K562 (cell line): ENCODE measurements around the gene CLIC5. TPM values are rescaled to one million over a fixed set of nuclear protein-coding genes. Genes with fewer than 3 reads are reported as not detected.

Source experiments
- ATAC-seq: fragments of 200-7000 bp; cut with Tn5 transposase; 3 replicates; pipeline ENCODE4 v1.9.1; 2020; ENCODE audit warnings: moderate library complexity
- BruUV-seq: library from RNA; stranded (reverse); fragments of 400-500 nt; replicated peaks from 2 replicates; lab custom pipeline; 2021; lab: Mats Ljungman, UMichigan
- CTCF ChIA-PET: fragments of 300-600 bp; formaldehyde crosslinking; extraction: SDS; loops from one replicate; lab custom pipeline; 2021; ENCODE audit warnings: low intra/inter-chr PET ratio; lab: Yijun Ruan, JAX
- POLR2A ChIA-PET: fragments of 300-600, 350-650 bp; sonication (Branson Sonifier 250); formaldehyde crosslinking; extraction: SDS; loops from one replicate; lab custom pipeline; 2021; ENCODE audit warnings: antibody characterized with exemption, inconsistent platforms; lab: Yijun Ruan, JAX
- DNase-seq, 4 experiments: peaks; one replicate each; pipeline versions ENCODE4 v3.0.0 to v3.0.0-alpha.2; 2011 to 2018; ENCODE audit warnings: low spot score in 3 of 4, mixed read lengths in 3 of 4; ENCODE audit errors: extremely low read depth in 1 of 4
- FAIRE-seq: peaks from 2 replicates; lab custom pipeline; 2011; peaks lifted over from hg19 to GRCh38; lab: Jason Lieb, UNC
- H2AFZ ChIP-seq: 2 replicates; pipeline ENCODE4 v1.6.0; 2011; ENCODE audit warnings: low read depth, low read length, control low read depth, inconsistent platforms
- H3K27ac ChIP-seq: fragments of 200-600 bp; 3 replicates; pipeline ENCODE4 v1.8.0; 2011; ENCODE audit warnings: low read depth, mild to moderate bottlenecking, control low read depth, inconsistent platforms, low read length, moderate library complexity, mixed read lengths; ENCODE audit errors: extremely low read depth
- H3K27me3 ChIP-seq, 2 experiments: fragments of 300-600 bp in 1 of 2; 2 replicates in 1 of 2; 3 replicates in 1 of 2; pipeline versions ENCODE4 v1.6.0 to v1.8.0; 2011; ENCODE audit warnings: inconsistent platforms in 2 of 2, low read length in 2 of 2, mild to moderate bottlenecking in 1 of 2, mixed read lengths in 1 of 2, moderate library complexity in 1 of 2; ENCODE audit not compliant: control insufficient read depth in 2 of 2, insufficient read depth in 2 of 2
- H3K36me3 ChIP-seq: fragments of 300-600 bp; 3 replicates; pipeline ENCODE4 v1.8.0; 2011; ENCODE audit warnings: mild to moderate bottlenecking, low read length, inconsistent platforms; ENCODE audit not compliant: control insufficient read depth, insufficient read depth
- H3K4me1 ChIP-seq, 2 experiments: fragments of 200-600 bp in 1 of 2; replicated peaks in 1 of 2; 2 replicates in 1 of 2; 3 replicates in 1 of 2; pipeline versions ENCODE4 v1.5.1 to v1.8.0; 2011; ENCODE audit warnings: inconsistent platforms in 2 of 2, low read length in 2 of 2, mild to moderate bottlenecking in 1 of 2, mixed read lengths in 1 of 2, moderate library complexity in 1 of 2; ENCODE audit not compliant: control insufficient read depth in 2 of 2, insufficient read depth in 2 of 2
- H3K4me2 ChIP-seq: 2 replicates; pipeline ENCODE4 v1.6.1; 2011; ENCODE audit warnings: low read length, control low read depth, inconsistent platforms, mixed read lengths; ENCODE audit not compliant: insufficient read depth
- H3K4me3 ChIP-seq: fragments of 200-600 bp; sonication (generic), shearing (Covaris generic); 2 replicates; pipeline ENCODE4 v1.5.1; 2016; ENCODE audit warnings: control low read depth, inconsistent platforms
- H3K79me2 ChIP-seq: fragments of 200-600 bp; 3 replicates; pipeline ENCODE4 v1.8.0; 2011; ENCODE audit warnings: low read length, inconsistent platforms; ENCODE audit not compliant: control insufficient read depth, insufficient read depth
- H3K9ac ChIP-seq, 2 experiments: 2 replicates each; pipeline versions ENCODE4 v1.6.0 to v1.6.1; 2011; ENCODE audit warnings: low read depth in 2 of 2, low read length in 2 of 2, control low read depth in 1 of 2, inconsistent platforms in 1 of 2, mild to moderate bottlenecking in 1 of 2, mixed read lengths in 1 of 2; ENCODE audit not compliant: insufficient read depth in 1 of 2
- H3K9me1 ChIP-seq: one replicate; pipeline ENCODE4 v1.6.0; 2011; ENCODE audit warnings: inconsistent platforms, mild to moderate bottlenecking, low read length, moderate library complexity; ENCODE audit not compliant: control insufficient read depth, insufficient read depth
- H3K9me3 ChIP-seq: replicated peaks from 2 replicates; pipeline ENCODE4 v1.5.1; 2011; ENCODE audit warnings: low read depth, low read length, inconsistent platforms; ENCODE audit not compliant: control insufficient read depth, insufficient read depth
- H4K20me1 ChIP-seq: replicated peaks from 2 replicates; pipeline ENCODE4 v1.6.1; 2011; ENCODE audit warnings: low read length, inconsistent platforms, mixed read lengths; ENCODE audit not compliant: control insufficient read depth, insufficient read depth
- CBFA2T2 ChIP-seq: fragments of 450-650 bp; conservative IDR thresholded peaks from 2 replicates; pipeline ENCODE4 v1.6.1; 2017; ENCODE audit warnings: mild to moderate bottlenecking
- GATAD2B ChIP-seq: fragments of 450-650 bp; IDR thresholded peaks from 2 replicates; pipeline ENCODE4 v1.6.1; 2017; ENCODE audit warnings: mild to moderate bottlenecking, borderline replicate concordance
- GMEB1 ChIP-seq: fragments of 250-450 bp; sonication (Bioruptor Pico); IDR thresholded peaks from 2 replicates; pipeline ENCODE4 v1.4.0; 2020; ENCODE audit warnings: mild to moderate bottlenecking
- GTF2E2 ChIP-seq: fragments of 200-800 bp; sonication (Bioruptor generic); IDR thresholded peaks from 2 replicates; pipeline ENCODE4 v1.6.1; 2016; ENCODE audit warnings: missing genetic modification characterization, missing compliant biosample characterization
- HDAC8 ChIP-seq: fragments of 450-650 bp; IDR thresholded peaks from 2 replicates; pipeline ENCODE4 v1.6.1; 2016; ENCODE audit warnings: mild to moderate bottlenecking, missing genetic modification characterization, moderate library complexity, missing compliant biosample characterization
- NR4A1 ChIP-seq, 2 experiments: fragments of 250-450 bp in 1 of 2; fragments of 450-650 bp in 1 of 2; sonication (Bioruptor Pico) in 1 of 2; IDR thresholded peaks; 2 replicates each; pipeline versions ENCODE4 v1.4.0 to v1.6.1; 2016 to 2020; ENCODE audit warnings: mild to moderate bottlenecking in 2 of 2, missing compliant biosample characterization in 1 of 2, missing genetic modification characterization in 1 of 2, moderate library complexity in 1 of 2
- RBFOX2 ChIP-seq: fragments of 200-400 bp; formaldehyde crosslinking; IDR thresholded peaks from 2 replicates; pipeline ENCODE4 v1.6.1; 2017; ENCODE audit warnings: low read depth, mild to moderate bottlenecking, low read length, moderate library complexity
- SLC30A9 ChIP-seq: fragments of 250-450 bp; sonication (Bioruptor Pico); IDR thresholded peaks from 2 replicates; pipeline ENCODE4 v1.8.0; 2022; ENCODE audit warnings: mild to moderate bottlenecking, moderate library complexity
- TCF3 ChIP-seq: sonication (generic); formaldehyde crosslinking; IDR thresholded peaks from 2 replicates; pipeline ENCODE4 v1.4.0; 2020; ENCODE audit warnings: mild to moderate bottlenecking, missing genetic modification reagents
- TRIM24 ChIP-seq, 2 experiments: fragments of 450-650 bp; IDR thresholded peaks; 2 replicates each; pipeline ENCODE4 v1.6.1; 2016
- ZFX ChIP-seq: sonication (generic); formaldehyde crosslinking; IDR thresholded peaks from 2 replicates; pipeline ENCODE4 v1.8.0; 2022; ENCODE audit warnings: mild to moderate bottlenecking, missing genetic modification reagents, moderate library complexity
- ZNF561 ChIP-seq: fragments of 450-650 bp; formaldehyde crosslinking; conservative IDR thresholded peaks from 2 replicates; pipeline ENCODE4 v1.4.0; 2020; ENCODE audit warnings: mild to moderate bottlenecking, moderate library complexity
- ZNF696 ChIP-seq: fragments of 250-450 bp; sonication (Bioruptor Pico); conservative IDR thresholded peaks from 2 replicates; pipeline ENCODE4 v1.4.0; 2020; ENCODE audit warnings: mild to moderate bottlenecking, moderate library complexity
- ZSCAN29 ChIP-seq: fragments of 450-650 bp; IDR thresholded peaks from 2 replicates; pipeline ENCODE4 v1.6.1; 2017
- WGBS: fragments of 100-300 bp; shearing (Covaris generic); methylation state at CpG from one replicate; pipeline ENCODE4 v1.1.6; 2016; ENCODE audit warnings: low coverage, mixed read lengths; ENCODE audit not compliant: insufficient coverage; ENCODE audit errors: missing lambda C conversion rate; 5-methylcytosine and 5-hydroxymethylcytosine counted together
- in situ Hi-C: fragments of 300-500 bp; cut with MboI; formaldehyde crosslinking; loops from 4 replicates; pipeline ENCODE4 v1.15.0; 2018; ENCODE audit warnings: inconsistent platforms, mixed read lengths
- intact Hi-C: fragments of 100-400 bp; cut with micrococcal nuclease; formaldehyde crosslinking; loops from 2 replicates; pipeline ENCODE4 v1.14.2; 2022
- polyA plus RNA-seq, 8 experiments: library from polyadenylated mRNA; depleted of rRNA in 4 of 8; stranded (reverse) in 5 of 8; unstranded in 3 of 8; fragments of >200 nt; fragmentation: Nextera tagmentation in 2 of 8; fragmentation: Illumina TruSeq in 1 of 8; extraction: Ambion mirVana in 2 of 8; extraction: Trizol in 1 of 8; gene quantifications; 2 replicates each; pipeline versions ENCODE4 v1.2.1 to v1.2.3, GENCODE V29; 2011 to 2014; ENCODE audit warnings: inconsistent platforms in 1 of 8, missing spikeins in 1 of 8
- total RNA-seq, 7 experiments: library from RNA; depleted of rRNA in 6 of 7; stranded (reverse); fragments of >200 nt in 6 of 7; fragmentation: Illumina TruSeq in 2 of 7; extraction: Trizol in 2 of 7; gene quantifications; 2 replicates each; pipeline versions ENCODE4 v1.2.1 to v1.2.3, GENCODE V29; 2011 to 2021; ENCODE audit warnings: low replicate concordance in 1 of 7
- TF ChIP-seq, protein P1 (sequence below): fragments of 250-450 bp; sonication (Bioruptor Pico); IDR thresholded peaks from 2 replicates; pipeline ENCODE4 v1.8.0; 2022; ENCODE audit warnings: moderate library complexity, mild to moderate bottlenecking, inconsistent platforms

CLIC5 gene
- total and polyA plus RNA-seq, 9 of the 15 experiments (the other 6 are each of a cell fraction or from before 2014, with no cell fraction given), result 0.31 TPM; not detected in 8

GRCh38 chr6:45838451-45838850, 177.2 kb downstream of the CLIC5 start (continued):
- no peak for TF ChIP-seq SLC30A9 (CRISPR knock-in tag)
- TF ChIP-seq ZFX (CRISPR knock-in tag), result no peak
- TF ChIP-seq CBFA2T2, result no peak
- TF ChIP-seq, all 486 proteins: peak for 0

GRCh38 chr6:45837541-45838200, 178.0 kb downstream of the CLIC5 start:
- ChIA-PET POLR2A (no interaction called here), CTCF (no interaction called here)
- H3K9me1 ChIP-seq, result no peaks in the 10 kb centered on the region
- DNase-seq (no peak), FAIRE-seq (no peak), ATAC-seq (no peak)
- H3K79me2 ChIP-seq, result no peaks in the 10 kb centered on the region
- H2AFZ ChIP-seq, result no peak overlapping the region
- 0% methylated on average over 5 of the region's 5 CpGs for WGBS
- no peaks in the 10 kb centered on the region; the same call in 1 of the 2 replicates for H4K20me1 ChIP-seq
- H3K36me3 ChIP-seq, result no peaks in the 10 kb centered on the region
- H3K27me3 ChIP-seq, result peaks cover 14 to 26% of the 10 kb centered on the region in 2 experiments; a peak in 3 of 5 replicates
- no TSS peak for BruUV-seq
- intact Hi-C loops (no loop called here), in situ Hi-C loops (no loop called here)
- no peak overlapping the region for H3K4me3 ChIP-seq
- H3K27ac ChIP-seq, result no peak overlapping the region
- H3K4me1 ChIP-seq, result no peaks in the 10 kb centered on the region
- no peak overlapping the region for H3K4me2 ChIP-seq
- no peaks in the 10 kb centered on the region; the same call in 1 of the 2 replicates for H3K9me3 ChIP-seq
- TF ChIP-seq ZNF561 (CRISPR knock-in tag) (no peak), HDAC8 (tag) (no peak), ZNF696 (CRISPR knock-in tag) (no peak), RBFOX2 (no peak), GATAD2B (no peak), GMEB1 (CRISPR knock-in tag) (no peak), NR4A1 (CRISPR knock-in tag; IDR thresholded peaks at IDR 0.05) (no peak), NR4A1 (tag; IDR thresholded peaks at IDR 0.05) (no peak), ZSCAN29 (no peak), TCF3 (CRISPR knock-in tag) (no peak), GTF2E2 (no peak), TRIM24 (IDR thresholded peaks at IDR 0.05) (no peak)
- TF ChIP-seq, protein P1, sequence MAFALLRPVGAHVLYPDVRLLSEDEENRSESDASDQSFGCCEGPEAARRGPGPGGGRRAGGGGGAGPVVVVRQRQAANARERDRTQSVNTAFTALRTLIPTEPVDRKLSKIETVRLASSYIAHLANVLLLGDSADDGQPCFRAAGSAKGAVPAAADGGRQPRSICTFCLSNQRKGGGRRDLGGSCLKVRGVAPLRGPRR (CRISPR knock-in tag), result no peak
- no peak overlapping the region for H3K9ac ChIP-seq
